Stomach (tissue), 9 donors: ENCODE data around the gene NFIC. TPM values are rescaled to one million over a fixed set of nuclear protein-coding genes. Genes with fewer than 3 reads are reported as not detected.

Experiments
- DNase-seq, 2 donors: peaks; one replicate each; pipeline versions ENCODE4 v3.0.0 to v3.0.0-alpha.2; 2013 to 2019
- H3K27ac ChIP-seq, 5 donors: fragments of 200-600 bp in 4 of 5; sonication (generic) in 4 of 5; one replicate each; pipeline ENCODE4 v1.5.1; 2013 to 2019; ENCODE audit warnings: mild to moderate bottlenecking in 1 of 5, moderate library complexity in 1 of 5
- H3K27me3 ChIP-seq, 3 donors: fragments of 200-600 bp; sonication (generic); one replicate each; pipeline ENCODE4 v1.5.1; 2017 to 2019; ENCODE audit warnings: mixed run types in 1 of 3
- H3K36me3 ChIP-seq, 4 donors: fragments of 200-600 bp; sonication (generic); 1 replicate in 3 of 4; 2 replicates in 1 of 4; pipeline ENCODE4 v1.5.1; 2016 to 2019
- H3K4me1 ChIP-seq, 4 donors: fragments of 200-600 bp; sonication (generic); one replicate each; pipeline ENCODE4 v1.5.1; 2016 to 2019
- H3K4me3 ChIP-seq, 4 donors: fragments of 200-600 bp; sonication (generic) in 3 of 4; one replicate each; pipeline ENCODE4 v1.5.1; 2016 to 2019; ENCODE audit warnings: mild to moderate bottlenecking in 1 of 4
- H3K9me3 ChIP-seq, 4 donors: fragments of 200-600 bp; sonication (generic); one replicate each; pipeline ENCODE4 v1.5.1; 2016 to 2019
- EP300 ChIP-seq: sonication (generic); formaldehyde crosslinking; IDR thresholded peaks from one replicate; pipeline ENCODE4 v1.6.1; 2017; ENCODE audit warnings: antibody characterized with exemption
- POLR2A ChIP-seq, 4 donors: fragments of 450-650 bp; IDR thresholded peaks; one replicate each; pipeline ENCODE4 v1.6.1; 2016; ENCODE audit warnings: antibody characterized with exemption in 4 of 4, control low read depth in 2 of 4, mild to moderate bottlenecking in 1 of 4, moderate library complexity in 1 of 4
- POLR2AphosphoS5 ChIP-seq, 3 donors: sonication (generic); formaldehyde crosslinking; IDR thresholded peaks; one replicate each; pipeline ENCODE4 v1.6.1; 2016; ENCODE audit warnings: antibody characterized with exemption in 3 of 3
- WGBS, 5 donors: extraction: QIAGEN DNeasy Blood & Tissue Kit in 3 of 5; methylation state at CpG; one replicate each; pipeline versions ENCODE4 v1.1.5 to v1.1.7; 2013 to 2018; 5-methylcytosine and 5-hydroxymethylcytosine counted together
- intact Hi-C: fragments of 100-400 bp; cut with DNase I; formaldehyde crosslinking; loops from one replicate; pipeline ENCODE4 v1.15.1; 2023; ENCODE audit warnings: low total_unique reads
- polyA plus RNA-seq, 3 donors: library from polyadenylated mRNA; stranded (reverse); fragments of 200-250 nt; gene quantifications; one replicate each; pipeline ENCODE4 v1.2.3, GENCODE V29; 2013
- total RNA-seq, 5 donors: library from RNA; depleted of rRNA; stranded (reverse); fragments of >200 nt; gene quantifications; one replicate each; pipeline versions ENCODE4 v1.1.0 to v1.2.3, GENCODE V29; 2014 to 2016
- TF ChIP-seq, protein P1 (sequence below), 7 experiments: fragments of 450-650 bp in 4 of 7; fragments of 200-600 bp in 3 of 7; sonication (generic) in 3 of 7; IDR thresholded peaks; one replicate each; pipeline ENCODE4 v1.5.1; 2016 to 2019; ENCODE audit warnings: antibody characterized with exemption in 7 of 7, control low read depth in 2 of 7, mild to moderate bottlenecking in 1 of 7
- donor health status: healthy with polysubstance abuse.
- donor health status: Bipolar disorder and iron deficiency.
- donor health status: healthy.

NFIC gene
- total and polyA plus RNA-seq, 8 donors = 16.7 to 251 (median 47.8) TPM

DNA sequence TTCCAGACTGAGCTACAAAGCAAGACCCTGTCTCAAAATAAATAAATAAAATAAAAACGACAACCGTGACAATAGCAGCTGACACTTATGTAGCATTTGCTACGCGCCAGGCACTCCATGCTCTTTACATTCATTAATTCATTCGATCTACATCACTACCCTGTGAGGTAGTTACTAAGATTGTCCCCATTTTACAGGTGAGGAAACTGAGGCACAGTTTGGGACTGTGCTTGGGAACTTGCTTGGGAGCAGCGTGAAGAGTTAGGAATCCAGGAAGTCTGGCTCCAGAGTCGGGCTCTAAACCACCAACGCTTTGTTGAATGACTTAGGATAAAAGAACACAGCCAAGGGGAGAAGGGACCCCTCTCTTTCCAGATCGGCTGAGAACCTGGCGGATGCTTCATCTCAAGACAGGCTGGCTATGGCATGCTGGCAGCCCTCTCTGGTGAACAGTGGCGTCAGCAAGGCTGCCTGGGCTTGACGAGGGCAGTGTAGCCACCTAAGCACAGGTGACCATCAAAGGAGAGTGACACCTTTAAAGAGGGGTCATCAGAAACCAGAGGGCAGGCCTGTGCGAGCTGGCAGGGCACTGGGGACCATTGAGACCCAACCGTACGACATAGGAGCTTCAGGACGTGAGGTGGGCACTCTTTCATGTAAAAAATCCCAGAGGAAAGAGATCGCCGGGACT is 133.5 kb downstream of the NFIC start:
- H3K36me3 ChIP-seq = peaks cover 14 to 32% (median 23%) of the 10 kb centered on the region in 4 donors
- 20 to 28% (median 21%) methylated on average over 17 to 18 of the region's 18 CpGs for WGBS, 5 donors
- H3K27ac ChIP-seq = peak overlapping the region; percentile 69 to 96 (median 92)
- intact Hi-C loops = no loop called here
- TF ChIP-seq, protein P1, sequence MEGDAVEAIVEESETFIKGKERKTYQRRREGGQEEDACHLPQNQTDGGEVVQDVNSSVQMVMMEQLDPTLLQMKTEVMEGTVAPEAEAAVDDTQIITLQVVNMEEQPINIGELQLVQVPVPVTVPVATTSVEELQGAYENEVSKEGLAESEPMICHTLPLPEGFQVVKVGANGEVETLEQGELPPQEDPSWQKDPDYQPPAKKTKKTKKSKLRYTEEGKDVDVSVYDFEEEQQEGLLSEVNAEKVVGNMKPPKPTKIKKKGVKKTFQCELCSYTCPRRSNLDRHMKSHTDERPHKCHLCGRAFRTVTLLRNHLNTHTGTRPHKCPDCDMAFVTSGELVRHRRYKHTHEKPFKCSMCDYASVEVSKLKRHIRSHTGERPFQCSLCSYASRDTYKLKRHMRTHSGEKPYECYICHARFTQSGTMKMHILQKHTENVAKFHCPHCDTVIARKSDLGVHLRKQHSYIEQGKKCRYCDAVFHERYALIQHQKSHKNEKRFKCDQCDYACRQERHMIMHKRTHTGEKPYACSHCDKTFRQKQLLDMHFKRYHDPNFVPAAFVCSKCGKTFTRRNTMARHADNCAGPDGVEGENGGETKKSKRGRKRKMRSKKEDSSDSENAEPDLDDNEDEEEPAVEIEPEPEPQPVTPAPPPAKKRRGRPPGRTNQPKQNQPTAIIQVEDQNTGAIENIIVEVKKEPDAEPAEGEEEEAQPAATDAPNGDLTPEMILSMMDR (IDR thresholded peaks at IDR 0.05) = no peak
- TF ChIP-seq EP300 (no peak), POLR2AphosphoS5 (IDR thresholded peaks at IDR 0.05) (no peak), POLR2A (IDR thresholded peaks at IDR 0.05) (no peak)
- H3K27me3 ChIP-seq = no peaks in the 10 kb centered on the region
- H3K4me3 ChIP-seq = peak overlapping the region; percentile 81 to 100 (median 96)
- no peaks in the 10 kb centered on the region for H3K9me3 ChIP-seq
- H3K4me1 ChIP-seq = peaks cover 16 to 29% (median 21%) of the 10 kb centered on the region in 4 donors
- no peak for DNase-seq

- Histone ChIP-seq H3K27me3 (no peaks in the 10 kb centered on the region), H3K9me3 (no peaks in the 10 kb centered on the region), H3K27ac (peak within 1 kb of the TSS; percentile 69 to 96 (median 92)), H3K36me3 (peaks cover 7 to 25% (median 16%) of the 10 kb centered on the region in 4 donors), H3K4me1 (peaks cover 20 to 34% (median 26%) of the 10 kb centered on the region in 4 donors), H3K4me3 (peak within 1 kb of the TSS; percentile 81 to 100 (median 96))
- peak; percentile 96 to 99 for DNase-seq
- peak in 2 of 3 donors; percentile 70 to 82 for TF ChIP-seq POLR2AphosphoS5 (IDR thresholded peaks at IDR 0.05)
- no peak for TF ChIP-seq EP300
- no peak for TF ChIP-seq POLR2A (IDR thresholded peaks at IDR 0.05)
- TF ChIP-seq, protein P1 (IDR thresholded peaks at IDR 0.05) = peak in 1 of 7 experiments; percentile 7
- intact Hi-C loops = no loop called here
- 0% methylated on average over 30 to 52 of the region's 52 CpGs for WGBS, 5 donors
Observed at GRCh38 chr19:3500429-3501101, 134.2 kb downstream of the NFIC start, which contains the start of gene DOHH. TSS of gene DOHH (minus strand) at chr19:3500674. CDS start at chr19:3496814, 3,860 bp downstream.

GRCh38 chr19:3501780-3502179 is 135.4 kb downstream of the NFIC start:
- H3K27ac ChIP-seq = no peak overlapping the region
- TF ChIP-seq, protein P1 (IDR thresholded peaks at IDR 0.05) = no peak
- TF ChIP-seq EP300 (no peak), POLR2AphosphoS5 (IDR thresholded peaks at IDR 0.05) (no peak), POLR2A (IDR thresholded peaks at IDR 0.05) (no peak)

GRCh38 chr19:3503036-3503572 is 136.7 kb downstream of the NFIC start:
- 81 to 86% (median 82%) methylated on average over 13 of the region's 13 CpGs for WGBS, 5 donors
- Histone ChIP-seq H3K9me3 (no peaks in the 10 kb centered on the region), H3K36me3 (no peaks in the 10 kb centered on the region), H3K4me3 (no peak overlapping the region), H3K27me3 (no peaks in the 10 kb centered on the region), H3K27ac (no peak overlapping the region), H3K4me1 (peaks cover 31 to 43% (median 41%) of the 10 kb centered on the region in 4 donors)
- DNase-seq = no peak
- TF ChIP-seq POLR2AphosphoS5 (IDR thresholded peaks at IDR 0.05) = no peak
- TF ChIP-seq, protein P1 (IDR thresholded peaks at IDR 0.05) = no peak
- intact Hi-C loops = no loop called here

More at GRCh38 chr19:3501780-3502179, 135.4 kb downstream of the NFIC start:
- H3K4me1 ChIP-seq = peaks cover 21 to 37% (median 29%) of the 10 kb centered on the region in 4 donors
- intact Hi-C loops = no loop called here
- no peak for DNase-seq
- H3K36me3 ChIP-seq = peaks cover 0 to 13% (median 4%) of the 10 kb centered on the region in 4 donors
- H3K4me3 ChIP-seq = no peak overlapping the region
- no peaks in the 10 kb centered on the region for H3K27me3 ChIP-seq
- no peaks in the 10 kb centered on the region for H3K9me3 ChIP-seq
- WGBS, 5 donors = 84 to 98% (median 91%) methylated on average over 3 of the region's 3 CpGs; no CpG with 5 or more reads in 1 of the 5 donors
